Activated T-cell treated with anti-CD3 and anti-CD28 coated beads for 1 hour (primary cell): ENCODE data around the gene GLI1.
"Not testable (repeated sequence)": the region's sequence is repeated elsewhere in the genome, so short reads cannot be mapped to it uniquely, and the experiment has no call there.

ENCODE experiments used
- DNase-seq: peaks from one replicate; pipeline ENCODE4 v3.0.0-alpha.2; 2020; ENCODE audit warnings: low read depth

The GLI1 gene

GRCh38 chr12:57476162-57476992 is 16.8 kb downstream of the GLI1 start:
- DNase-seq = peak; percentile 57

GRCh38 chr12:57476993-57477709 is 17.6 kb downstream of the GLI1 start:
- DNase-seq = no peak

- DNase-seq = no peak
Measured at GRCh38 chr12:57477710-57478681, 18.4 kb downstream of the GLI1 start.

GRCh38 chr12:57479043-57479375 is 19.4 kb downstream of the GLI1 start:
- no peak for DNase-seq

- no peak for DNase-seq
Measured at GRCh38 chr12:57479376-57480115, 20.0 kb downstream of the GLI1 start, which contains the start of gene ARHGAP9. Gene ARHGAP9, minus strand, starts transcription at chr12:57479866. Its CDS starts 460 bp downstream, at chr12:57479406.

GRCh38 chr12:57481671-57482070 is 22.1 kb downstream of the GLI1 start:
- no peak for DNase-seq

- no peak for DNase-seq
Measured at GRCh38 chr12:57483466-57483865, 23.9 kb downstream of the GLI1 start.

GRCh38 chr12:57485695-57486094 is 26.1 kb downstream of the GLI1 start:
- no peak for DNase-seq

GRCh38 chr12:57487055-57487596 is 27.5 kb downstream of the GLI1 start:
- no peak for DNase-seq

GRCh38 chr12:57487597-57488401 is 28.2 kb downstream of the GLI1 start, which contains the start of gene MARS1:
Gene MARS1, plus strand, starts transcription at chr12:57488068. Its CDS starts 23 bp downstream, at chr12:57488091.
- DNase-seq = peak; percentile 80

- DNase-seq = no peak
Measured at GRCh38 chr12:57488402-57489156, 29.0 kb downstream of the GLI1 start.

- no peak for DNase-seq
Measured at GRCh38 chr12:57489157-57489641, 29.6 kb downstream of the GLI1 start.

- no peak for DNase-seq
Measured at GRCh38 chr12:57490126-57490525, 30.5 kb downstream of the GLI1 start.

GRCh38 chr12:57491393-57492280 is 32.1 kb downstream of the GLI1 start:
- DNase-seq = no peak

GRCh38 chr12:57495051-57495701 is 35.6 kb downstream of the GLI1 start:
- not testable (repeated sequence) for DNase-seq

- DNase-seq = no peak
Measured at GRCh38 chr12:57496822-57497221, 37.2 kb downstream of the GLI1 start.

GRCh38 chr12:57497223-57498131 is 37.9 kb downstream of the GLI1 start:
- DNase-seq = no peak
